Spleen (tissue), 11 donors: ENCODE measurements around the gene EPB41. TPM values are rescaled to one million over a fixed set of nuclear protein-coding genes. Genes with fewer than 3 reads are reported as not detected.

ENCODE experiments used
- DNase-seq: peaks from one replicate; pipeline ENCODE4 v3.0.0-alpha.2; 2020
- H3K27ac ChIP-seq, 8 donors: fragments of 200-600 bp; sonication (generic) in 7 of 8; 1 replicate in 4 of 8; 2 replicates in 4 of 8; pipeline versions ENCODE4 v1.5.0 to v1.8.0; 2016 to 2021; ENCODE audit warnings: inconsistent platforms in 4 of 8, mild to moderate bottlenecking in 4 of 8, moderate library complexity in 1 of 8
- H3K27me3 ChIP-seq, 7 donors: fragments of 200-600 bp; sonication (generic) in 6 of 7; replicated peaks in 1 of 7; 1 replicate in 4 of 7; 2 replicates in 3 of 7; pipeline versions ENCODE4 v1.5.0 to v1.8.0; 2016 to 2021; ENCODE audit warnings: inconsistent platforms in 3 of 7, mild to moderate bottlenecking in 1 of 7
- H3K36me3 ChIP-seq, 6 donors: fragments of 200-600 bp; sonication (generic) in 5 of 6; 1 replicate in 4 of 6; 2 replicates in 2 of 6; pipeline versions ENCODE4 v1.5.0 to v1.8.0; 2016 to 2021; ENCODE audit warnings: inconsistent platforms in 2 of 6
- H3K4me1 ChIP-seq, 6 donors: fragments of 200-600 bp; sonication (generic) in 5 of 6; 1 replicate in 3 of 6; 2 replicates in 3 of 6; pipeline versions ENCODE4 v1.5.0 to v1.8.0; 2016 to 2021; ENCODE audit warnings: inconsistent platforms in 3 of 6
- H3K4me3 ChIP-seq, 8 donors: fragments of 200-600 bp; sonication (generic) in 7 of 8; 1 replicate in 4 of 8; 2 replicates in 4 of 8; pipeline versions ENCODE4 v1.5.0 to v1.8.0; 2016 to 2021; ENCODE audit warnings: inconsistent platforms in 4 of 8, mild to moderate bottlenecking in 4 of 8, moderate library complexity in 2 of 8
- H3K9me3 ChIP-seq, 8 donors: fragments of 200-600 bp; sonication (generic) in 7 of 8; 1 replicate in 4 of 8; 2 replicates in 4 of 8; pipeline versions ENCODE4 v1.5.0 to v1.8.0; 2016 to 2021; ENCODE audit warnings: inconsistent platforms in 4 of 8
- POLR2A ChIP-seq, 3 donors: fragments of 450-650 bp; IDR thresholded peaks; one replicate each; pipeline ENCODE4 v1.5.1; 2017; ENCODE audit warnings: antibody characterized with exemption in 3 of 3, mild to moderate bottlenecking in 1 of 3
- POLR2AphosphoS5 ChIP-seq, 3 donors: sonication (generic); formaldehyde crosslinking; IDR thresholded peaks; one replicate each; pipeline ENCODE4 v1.5.1; 2017; ENCODE audit warnings: antibody characterized with exemption in 3 of 3
- WGBS, 5 donors: extraction: QIAGEN DNeasy Blood & Tissue Kit in 3 of 5; methylation state at CpG; one replicate each; pipeline versions ENCODE4 v1.1.5 to v1.1.7; 2013 to 2018; 5-methylcytosine and 5-hydroxymethylcytosine counted together
- intact Hi-C: fragments of 100-400 bp; cut with DNase I; formaldehyde crosslinking; loops from one replicate; pipeline ENCODE4 v1.15.0; 2023; ENCODE audit warnings: low total_unique reads
- polyA plus RNA-seq, 3 donors: library from polyadenylated mRNA; stranded (reverse); fragments of 200-250 nt; gene quantifications; one replicate each; pipeline ENCODE4 v1.2.1, GENCODE V29; 2013
- total RNA-seq, 7 donors: library from RNA; depleted of rRNA in 3 of 7; stranded (reverse); fragments of >200 nt in 3 of 7; fragmentation: NEBNext Ultra II Directional in 4 of 7; extraction: Animal tissue kit (Norgen Biotek cat#: 25700) in 4 of 7; gene quantifications; one replicate each; pipeline versions ENCODE4 v1.1.0 to v1.2.1, GENCODE V29; 2016 to 2021
- TF ChIP-seq, protein P1 (sequence below), 11 experiments: fragments of 200-600 bp in 7 of 11; fragments of 450-650 bp in 4 of 11; sonication (generic) in 4 of 11; IDR thresholded peaks in 8 of 11; conservative IDR thresholded peaks in 3 of 11; 1 replicate in 7 of 11; 2 replicates in 4 of 11; pipeline versions ENCODE4 v1.4.0 to v1.8.0; 2016 to 2021; ENCODE audit warnings: antibody characterized with exemption in 11 of 11, inconsistent platforms in 4 of 11, mild to moderate bottlenecking in 1 of 11
- donor health status: healthy with polysubstance abuse.
- donor health status: DM: no; HTN: no; CAD: no; lungs with moderate emphysema.
- donor health status: DM: no; HTN: no; CAD: no.
- donor health status: Bipolar disorder and iron deficiency.
- donor health status: healthy.
- donor health status: DM: no; HTN: no; CAD: no.
- donor health status: DM: yes; HTN: yes; CAD: no.

Gene EPB41
- total and polyA plus RNA-seq, 10 donors, result 6.3 to 156 (median 58.8) TPM

DNA sequence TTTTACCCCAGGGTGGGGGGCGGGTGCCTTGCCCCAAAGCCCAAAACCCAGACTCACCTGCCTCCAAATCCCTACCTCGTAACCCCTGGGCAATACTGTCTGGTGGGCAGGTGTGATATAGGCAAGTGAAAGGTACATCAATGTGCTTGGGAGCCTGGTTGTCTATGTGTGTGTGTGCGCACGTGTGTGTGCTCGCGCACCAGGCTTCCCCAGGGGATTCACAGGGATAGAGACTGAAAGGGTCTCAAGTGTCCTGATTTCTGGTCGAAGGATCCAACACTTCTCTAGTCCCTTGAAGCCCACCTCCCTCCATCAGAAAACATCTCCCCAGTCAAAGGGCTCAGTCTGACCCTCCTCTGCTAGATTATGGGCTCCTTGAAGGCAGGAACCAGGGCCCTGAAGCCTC lies 28.9 kb upstream of the EPB41 start:
- no peak for DNase-seq
- no peaks in the 10 kb centered on the region for H3K9me3 ChIP-seq
- no peaks in the 10 kb centered on the region for H3K27me3 ChIP-seq
- peaks cover 18 to 77% (median 56%) of the 10 kb centered on the region in 6 donors for H3K4me1 ChIP-seq
- peak overlapping the region in 6 of 8 donors; percentile 2 to 93 (median 87) for H3K27ac ChIP-seq
- H3K36me3 ChIP-seq, result no peaks in the 10 kb centered on the region
- no peak overlapping the region for H3K4me3 ChIP-seq
- no peak for TF ChIP-seq POLR2AphosphoS5 (IDR thresholded peaks at IDR 0.05)
- no peak for TF ChIP-seq POLR2A (IDR thresholded peaks at IDR 0.05)
- TF ChIP-seq, protein P1, sequence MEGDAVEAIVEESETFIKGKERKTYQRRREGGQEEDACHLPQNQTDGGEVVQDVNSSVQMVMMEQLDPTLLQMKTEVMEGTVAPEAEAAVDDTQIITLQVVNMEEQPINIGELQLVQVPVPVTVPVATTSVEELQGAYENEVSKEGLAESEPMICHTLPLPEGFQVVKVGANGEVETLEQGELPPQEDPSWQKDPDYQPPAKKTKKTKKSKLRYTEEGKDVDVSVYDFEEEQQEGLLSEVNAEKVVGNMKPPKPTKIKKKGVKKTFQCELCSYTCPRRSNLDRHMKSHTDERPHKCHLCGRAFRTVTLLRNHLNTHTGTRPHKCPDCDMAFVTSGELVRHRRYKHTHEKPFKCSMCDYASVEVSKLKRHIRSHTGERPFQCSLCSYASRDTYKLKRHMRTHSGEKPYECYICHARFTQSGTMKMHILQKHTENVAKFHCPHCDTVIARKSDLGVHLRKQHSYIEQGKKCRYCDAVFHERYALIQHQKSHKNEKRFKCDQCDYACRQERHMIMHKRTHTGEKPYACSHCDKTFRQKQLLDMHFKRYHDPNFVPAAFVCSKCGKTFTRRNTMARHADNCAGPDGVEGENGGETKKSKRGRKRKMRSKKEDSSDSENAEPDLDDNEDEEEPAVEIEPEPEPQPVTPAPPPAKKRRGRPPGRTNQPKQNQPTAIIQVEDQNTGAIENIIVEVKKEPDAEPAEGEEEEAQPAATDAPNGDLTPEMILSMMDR (IDR thresholded peaks at IDR 0.05 in 8 of 11, conservative IDR thresholded peaks at IDR 0.05 in 3 of 11), result no peak
- intact Hi-C loops, result no loop called here
- 70 to 86% (median 80%) methylated on average over 7 of the region's 7 CpGs for WGBS, 5 donors

DNA sequence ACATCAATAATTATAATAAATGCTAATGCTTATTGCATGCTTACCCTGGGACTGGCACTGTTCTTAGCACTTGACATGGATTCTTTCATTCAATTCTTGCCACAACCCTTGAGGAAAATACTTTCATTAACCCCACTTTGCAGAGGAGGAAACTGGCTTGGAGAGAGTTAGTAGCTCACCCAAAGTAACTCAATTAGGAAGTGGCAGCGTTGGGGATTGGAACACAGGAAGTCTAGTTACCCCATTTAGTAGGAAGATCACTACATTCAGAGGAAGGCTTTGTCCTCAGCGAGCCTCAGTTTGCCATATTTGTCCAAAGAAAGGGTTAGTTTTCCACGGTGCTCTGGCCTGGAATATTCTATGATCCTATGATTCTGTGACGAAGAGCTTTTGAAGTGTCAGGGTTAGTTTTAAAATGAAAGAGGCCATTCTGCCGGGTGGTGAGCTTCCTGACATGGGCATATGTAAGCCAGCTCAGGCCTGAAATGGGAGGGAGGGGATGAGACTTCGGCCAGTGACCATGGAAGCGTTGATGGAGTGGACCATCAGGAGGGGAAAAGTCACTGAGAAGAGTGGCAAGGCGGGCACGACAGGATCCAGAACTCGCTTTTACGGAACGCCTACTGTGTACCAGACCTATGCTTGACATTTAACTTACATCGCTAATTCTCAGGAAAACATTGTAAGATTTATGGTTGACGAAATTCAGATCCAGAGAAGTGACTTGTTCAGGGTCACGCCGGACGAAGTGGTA lies 28.2 kb upstream of the EPB41 start:
- intact Hi-C loops, result no loop called here
- 35 to 53% (median 50%) methylated on average over 17 of the region's 17 CpGs for WGBS, 5 donors
- H3K4me1 ChIP-seq, result peaks cover 18 to 82% (median 58%) of the 10 kb centered on the region in 6 donors

DNA sequence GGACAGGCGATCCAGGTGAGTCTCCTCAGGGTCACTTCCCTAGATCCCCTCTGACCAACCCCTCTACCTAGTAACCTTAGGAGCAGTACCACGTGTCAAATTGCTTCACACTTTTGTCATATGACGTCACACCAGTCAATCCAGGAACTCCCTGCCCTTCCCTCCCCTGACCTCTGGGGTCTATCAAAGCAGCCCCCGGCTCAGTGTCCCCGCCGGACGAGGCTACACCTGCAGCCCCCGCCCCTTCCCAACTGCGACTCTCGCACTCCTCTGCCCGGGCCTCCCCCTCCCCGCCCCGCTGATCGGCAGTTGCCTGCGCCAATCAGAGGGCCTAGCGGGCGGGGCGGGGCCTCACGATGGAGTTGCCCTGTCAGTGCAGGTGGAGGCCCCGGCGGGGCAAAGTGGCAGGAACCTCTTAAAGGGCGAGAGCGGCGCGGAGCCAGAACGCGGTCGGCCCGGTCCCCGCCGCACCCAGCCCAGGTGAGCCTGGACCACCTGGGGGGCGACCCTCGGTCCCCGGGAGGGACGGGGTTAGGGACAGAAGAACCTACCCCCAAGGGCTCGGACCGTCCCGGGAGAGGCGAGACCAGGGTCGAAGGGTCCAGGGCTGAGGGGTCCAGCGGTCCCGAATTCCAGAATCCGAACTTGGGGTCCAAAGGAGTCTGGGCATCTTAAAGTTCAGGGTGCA lies 27.5 kb upstream of the EPB41 start:
- no peaks in the 10 kb centered on the region for H3K9me3 ChIP-seq
- intact Hi-C loops, result no loop called here

More for the DNA sequence above, 28.2 kb upstream of the EPB41 start:
- DNase-seq, result no peak
- peak overlapping the region in 7 of 8 donors; percentile 75 to 93 (median 86) for H3K27ac ChIP-seq
- H3K27me3 ChIP-seq, result no peaks in the 10 kb centered on the region
- H3K9me3 ChIP-seq, result no peaks in the 10 kb centered on the region
- peak overlapping the region in 6 of 8 donors; percentile 62 to 95 (median 86) for H3K4me3 ChIP-seq
- TF ChIP-seq POLR2AphosphoS5 (IDR thresholded peaks at IDR 0.05) (no peak), POLR2A (IDR thresholded peaks at IDR 0.05) (no peak)
- TF ChIP-seq, protein P1 (IDR thresholded peaks at IDR 0.05 in 8 of 11, conservative IDR thresholded peaks at IDR 0.05 in 3 of 11), result no peak
- H3K36me3 ChIP-seq, result no peaks in the 10 kb centered on the region

More for the DNA sequence above, 27.5 kb upstream of the EPB41 start:
- 0 to 1% (median 1%) methylated on average over 26 to 43 of the region's 43 CpGs for WGBS, 5 donors
- peaks cover 18 to 79% (median 56%) of the 10 kb centered on the region in 6 donors for H3K4me1 ChIP-seq
- peak; percentile 97 for DNase-seq
- H3K36me3 ChIP-seq, result no peaks in the 10 kb centered on the region
- H3K4me3 ChIP-seq, result peak overlapping the region; percentile 60 to 95 (median 76)
- TF ChIP-seq, protein P1 (IDR thresholded peaks at IDR 0.05 in 8 of 11, conservative IDR thresholded peaks at IDR 0.05 in 3 of 11), result peak in 5 of 11 experiments; percentile 7 to 41 (median 28)
- TF ChIP-seq POLR2A (IDR thresholded peaks at IDR 0.05) (peak; percentile 8 to 73 (median 46)), POLR2AphosphoS5 (IDR thresholded peaks at IDR 0.05) (peak; percentile 87 to 92 (median 92))
- no peaks in the 10 kb centered on the region for H3K27me3 ChIP-seq
- peak overlapping the region; percentile 8 to 93 (median 84) for H3K27ac ChIP-seq
